HG03575 (cell line): ENCODE measurements around the gene TCEAL6.
"Not testable (repeated sequence)": the region's sequence is repeated elsewhere in the genome, so short reads cannot be mapped to it uniquely, and the experiment has no call there.

Experiments used
- ATAC-seq: cut with Tn5 transposase; IDR thresholded peaks from one replicate; pipeline ENCODE4 v1.9.1; 2021; ENCODE audit not compliant: unreplicated experiment, insufficient number of reproducible peaks, low FRiP score; ENCODE audit errors: extremely low read depth

The TCEAL6 gene

GRCh38 chrX:102142274-102142673 lies at the start of gene TCEAL6:
TSS of gene TCEAL6 (minus strand) at chrX:102142481.
- ATAC-seq: not testable (repeated sequence)

GRCh38 chrX:102185967-102186720 lies 43.9 kb upstream of the TCEAL6 start:
- no peak for ATAC-seq

- ATAC-seq: peak; percentile 75
These were observed 13.5 kb upstream of the TCEAL6 start, which contains the start of gene BEX5 for GRCh38 chrX:102155806-102156179. TSS of gene BEX5 (minus strand) at chrX:102155977. CDS start at chrX:102154265, 1,712 bp downstream.

- no peak for ATAC-seq
These were observed 12.9 kb upstream of the TCEAL6 start for GRCh38 chrX:102154900-102155805.

- no peak for ATAC-seq
These were observed 12.1 kb upstream of the TCEAL6 start for GRCh38 chrX:102154218-102154860.

GRCh38 chrX:102141631-102142030 lies 650 bp downstream of the TCEAL6 start:
- not testable (repeated sequence) for ATAC-seq

- not testable (repeated sequence) for ATAC-seq
These were observed 1.4 kb downstream of the TCEAL6 start for GRCh38 chrX:102140876-102141275.

GRCh38 chrX:102138064-102138463 lies 4.2 kb downstream of the TCEAL6 start:
- ATAC-seq: no peak

- no peak for ATAC-seq
These were observed 12.8 kb downstream of the TCEAL6 start for GRCh38 chrX:102129473-102129872.

- ATAC-seq: no peak
These were observed 15.4 kb downstream of the TCEAL6 start for GRCh38 chrX:102126863-102127262.

GRCh38 chrX:102126080-102126818 lies 16.0 kb downstream of the TCEAL6 start:
- not testable (repeated sequence) for ATAC-seq

- ATAC-seq: not testable (repeated sequence)
These were observed 16.8 kb downstream of the TCEAL6 start, which contains the start of gene TCEAL2 for GRCh38 chrX:102125436-102125835. TSS of gene TCEAL2 (plus strand) at chrX:102125679. CDS start at chrX:102126831, 1,152 bp downstream.

- ATAC-seq: not testable (repeated sequence)
These were observed 17.3 kb downstream of the TCEAL6 start for GRCh38 chrX:102125014-102125413.

GRCh38 chrX:102115748-102116147 lies 26.5 kb downstream of the TCEAL6 start:
- ATAC-seq: no peak

- no peak for ATAC-seq
These were observed 28.9 kb downstream of the TCEAL6 start for GRCh38 chrX:102113367-102113766.
